HG02840 (cell line): Measurements from ENCODE around the gene TMIGD1.
A peak's percentile ranks its signal among the peaks of the same experiment; 100 is the strongest.

Experiments used
- ATAC-seq: cut with Tn5 transposase; IDR thresholded peaks from one replicate; pipeline ENCODE4 v1.9.1; 2021; ENCODE audit warnings: mild to moderate bottlenecking, moderate library complexity, moderate number of reproducible peaks; ENCODE audit not compliant: unreplicated experiment, low FRiP score

TMIGD1 gene

GRCh38 chr17:30292286-30292858 lies 41.5 kb downstream of the TMIGD1 start:
- no peak for ATAC-seq

GRCh38 chr17:30291543-30292285 lies 42.1 kb downstream of the TMIGD1 start, which contains the start of gene BLMH:
Gene BLMH (minus strand): TSS chr17:30291944. CDS start chr17:30291819, 125 bp downstream.
- ATAC-seq, result peak; percentile 66

GRCh38 chr17:30290696-30291542 lies 42.9 kb downstream of the TMIGD1 start:
- ATAC-seq, result peak; percentile 37

- no peak for ATAC-seq
These were observed 43.8 kb downstream of the TMIGD1 start for GRCh38 chr17:30290077-30290476.

GRCh38 chr17:30279156-30279555 lies 54.7 kb downstream of the TMIGD1 start:
- no peak for ATAC-seq

GRCh38 chr17:30278032-30278431 lies 55.8 kb downstream of the TMIGD1 start:
- no peak for ATAC-seq

GRCh38 chr17:30275911-30276310 lies 57.9 kb downstream of the TMIGD1 start:
- ATAC-seq, result no peak

DNA sequence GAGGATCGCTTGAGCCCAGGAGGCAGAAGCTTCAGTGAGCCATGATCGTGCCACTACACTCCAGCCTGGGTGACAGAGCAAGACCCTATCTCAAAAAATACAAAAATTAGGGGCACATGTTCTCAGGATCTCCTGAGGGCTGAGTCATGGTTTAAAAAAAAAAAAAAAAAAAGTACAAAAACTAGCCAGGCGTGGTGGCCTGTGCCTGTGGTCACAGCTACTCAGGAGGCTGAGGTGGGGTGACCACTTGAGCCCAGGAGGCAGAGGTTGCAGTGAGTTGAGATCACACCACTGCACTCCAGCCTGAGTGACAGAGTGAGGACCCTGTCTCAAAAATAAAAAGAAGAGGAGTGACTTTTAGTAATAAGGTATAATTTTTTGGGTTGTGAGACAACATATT lies 59.0 kb downstream of the TMIGD1 start:
- ATAC-seq, result no peak

GRCh38 chr17:30273373-30273772 lies 60.5 kb downstream of the TMIGD1 start:
- no peak for ATAC-seq

- no peak for ATAC-seq
These were observed 62.8 kb downstream of the TMIGD1 start for GRCh38 chr17:30271102-30271501.

- ATAC-seq, result no peak
These were observed 66.2 kb downstream of the TMIGD1 start for GRCh38 chr17:30267625-30268024.
